IMR-90 (cell line): ENCODE data around the gene ACADM. TPM values are rescaled to one million over a fixed set of nuclear protein-coding genes. Genes with fewer than 3 reads are reported as not detected.

Experiments used
- ATAC-seq: fragments of 200-7000 bp; cut with Tn5 transposase; 2 replicates; pipeline ENCODE4 v1.9.1; 2020; ENCODE audit warnings: low read depth, mild to moderate bottlenecking, moderate library complexity
- BruUV-seq: library from RNA; stranded (reverse); fragments of 400-500 nt; replicated peaks from 2 replicates; lab custom pipeline; 2021; lab: Mats Ljungman, UMichigan
- CTCF ChIA-PET: fragments of 300-600 bp; formaldehyde crosslinking; extraction: SDS; loops from one replicate; lab custom pipeline; 2021; ENCODE audit warnings: antibody characterized with exemption; lab: Yijun Ruan, JAX
- POLR2A ChIA-PET: fragments of 300-600 bp; sonication (Branson Sonifier 250); formaldehyde crosslinking; loops from one replicate; lab custom pipeline; 2022; ENCODE audit warnings: antibody characterized with exemption; ENCODE audit not compliant: unreplicated experiment; lab: Charles Lee
- DNase-seq: peaks from one replicate; pipeline ENCODE4 v3.0.0; 2013
- H2AFZ ChIP-seq: replicated peaks from 2 replicates; pipeline ENCODE3; 2013; ENCODE audit warnings: low read length, mild to moderate bottlenecking; ENCODE audit not compliant: poor library complexity
- H2AK5ac ChIP-seq: 2 replicates; pipeline ENCODE4 v1.6.1; 2013; ENCODE audit warnings: low read depth, low read length, inconsistent platforms
- H2AK9ac ChIP-seq: replicated peaks from 2 replicates; pipeline ENCODE3; 2013; ENCODE audit warnings: mild to moderate bottlenecking, low read depth, low read length, moderate library complexity; ENCODE audit not compliant: poor library complexity
- H2BK120ac ChIP-seq: 2 replicates; pipeline ENCODE4 v1.6.1; 2013; ENCODE audit warnings: low read depth, low read length, inconsistent platforms
- H2BK15ac ChIP-seq: 3 replicates; pipeline ENCODE4 v1.6.1; 2013; ENCODE audit warnings: low read depth, low read length, inconsistent platforms
- H2BK20ac ChIP-seq: 2 replicates; pipeline ENCODE4 v1.6.1; 2013; ENCODE audit warnings: low read depth, mild to moderate bottlenecking, inconsistent platforms, low read length, moderate library complexity
- H2BK5ac ChIP-seq: 2 replicates; pipeline ENCODE4 v1.6.1; 2013; ENCODE audit warnings: mild to moderate bottlenecking, low read depth, low read length, inconsistent platforms; ENCODE audit not compliant: poor library complexity, severe bottlenecking
- H3K14ac ChIP-seq: replicated peaks from 2 replicates; pipeline ENCODE4 v1.6.1; 2013; ENCODE audit warnings: low read depth, low read length, inconsistent platforms
- H3K18ac ChIP-seq: 2 replicates; pipeline ENCODE4 v1.6.1; 2013; ENCODE audit warnings: low read depth, low read length, control low read depth
- H3K23ac ChIP-seq: 2 replicates; pipeline ENCODE4 v1.6.1; 2013; ENCODE audit warnings: low read depth, low read length, inconsistent platforms
- H3K27ac ChIP-seq: 2 replicates; pipeline ENCODE4 v1.5.1; 2013; ENCODE audit warnings: mild to moderate bottlenecking, control low read depth, low read length; ENCODE audit not compliant: insufficient read depth
- H3K27me3 ChIP-seq: 2 replicates; pipeline ENCODE4 v1.6.1; 2013; ENCODE audit warnings: low read length; ENCODE audit not compliant: control insufficient read depth, insufficient read depth
- H3K36me3 ChIP-seq: 2 replicates; pipeline ENCODE4 v1.6.1; 2013; ENCODE audit warnings: low read length, mixed read lengths; ENCODE audit not compliant: control insufficient read depth, insufficient read depth
- H3K4ac ChIP-seq: 2 replicates; pipeline ENCODE4 v1.6.1; 2013; ENCODE audit warnings: low read depth, low read length, inconsistent platforms
- H3K4me1 ChIP-seq: 2 replicates; pipeline ENCODE4 v1.6.1; 2013; ENCODE audit warnings: low read length, mixed read lengths; ENCODE audit not compliant: control insufficient read depth, insufficient read depth
- H3K4me2 ChIP-seq: 2 replicates; pipeline ENCODE4 v1.6.1; 2013; ENCODE audit warnings: low read depth, mild to moderate bottlenecking, control low read depth, low read length, moderate library complexity
- H3K4me3 ChIP-seq: 2 replicates; pipeline ENCODE4 v1.5.1; 2013; ENCODE audit warnings: low read depth, mild to moderate bottlenecking, control low read depth, low read length, moderate library complexity; ENCODE audit not compliant: insufficient read depth
- H3K56ac ChIP-seq: 2 replicates; pipeline ENCODE4 v1.6.1; 2013; ENCODE audit warnings: low read length, inconsistent platforms; ENCODE audit not compliant: insufficient read depth; ENCODE audit errors: extremely low read depth
- H3K79me1 ChIP-seq, 2 experiments: 2 replicates each; pipeline ENCODE4 v1.6.1; 2013; ENCODE audit warnings: low read length in 2 of 2, inconsistent platforms in 1 of 2, low read depth in 1 of 2
- H3K9ac ChIP-seq: 2 replicates; pipeline ENCODE4 v1.6.1; 2013; ENCODE audit warnings: low read depth, low read length, control low read depth
- H3K9me1 ChIP-seq: 2 replicates; pipeline ENCODE4 v1.6.1; 2013; ENCODE audit warnings: low read length, inconsistent platforms; ENCODE audit not compliant: insufficient read depth
- H3K9me3 ChIP-seq: 2 replicates; pipeline ENCODE4 v1.6.1; 2013; ENCODE audit warnings: low read length; ENCODE audit not compliant: control insufficient read depth, insufficient read depth
- H4K20me1 ChIP-seq: 2 replicates; pipeline ENCODE4 v1.6.1; 2013; ENCODE audit warnings: low read length, inconsistent platforms; ENCODE audit not compliant: insufficient read depth
- H4K5ac ChIP-seq: 2 replicates; pipeline ENCODE4 v1.6.1; 2013; ENCODE audit warnings: mild to moderate bottlenecking, low read depth, low read length, control low read depth
- H4K8ac ChIP-seq, 2 experiments: 2 replicates each; pipeline ENCODE4 v1.6.1; 2013; ENCODE audit warnings: low read depth in 2 of 2, low read length in 2 of 2, control low read depth in 1 of 2, inconsistent platforms in 1 of 2
- H4K91ac ChIP-seq: 2 replicates; pipeline ENCODE4 v1.6.1; 2013; ENCODE audit warnings: low read depth, low read length, inconsistent platforms; ENCODE audit not compliant: insufficient read depth
- BHLHE40 ChIP-seq: fragments of 150-350 bp; IDR thresholded peaks from 2 replicates; pipeline ENCODE4 v1.6.1; 2016; ENCODE audit warnings: mild to moderate bottlenecking, low read depth, low read length
- CHD1 ChIP-seq: IDR thresholded peaks from 2 replicates; pipeline ENCODE4 v1.6.1; 2012; ENCODE audit warnings: low read depth, low read length, improper control_type of control experiment
- CTCF ChIP-seq: conservative IDR thresholded peaks from 2 replicates; pipeline ENCODE4 v1.5.1; 2012; ENCODE audit warnings: mild to moderate bottlenecking, low read depth, low read length, improper control_type of control experiment
- ELK1 ChIP-seq: fragments of 150-350 bp; IDR thresholded peaks from 2 replicates; pipeline ENCODE4 v1.6.1; 2016; ENCODE audit warnings: low read depth, mild to moderate bottlenecking, low read length, moderate library complexity, borderline replicate concordance
- MAFK ChIP-seq: IDR thresholded peaks from 2 replicates; pipeline ENCODE4 v1.6.1; 2012; ENCODE audit warnings: low read depth, low read length, improper control_type of control experiment
- MAZ ChIP-seq: IDR thresholded peaks from 2 replicates; pipeline ENCODE4 v1.6.1; 2012; ENCODE audit warnings: low read depth, mild to moderate bottlenecking, low read length, improper control_type of control experiment, moderate library complexity, borderline replicate concordance
- MXI1 ChIP-seq: IDR thresholded peaks from 2 replicates; pipeline ENCODE4 v1.6.1; 2012; ENCODE audit warnings: low read depth, mild to moderate bottlenecking, low read length, moderate library complexity, borderline replicate concordance
- NFE2L2 ChIP-seq: fragments of 150-350 bp; IDR thresholded peaks from 2 replicates; pipeline ENCODE4 v1.6.1; 2016; ENCODE audit warnings: low read depth, mild to moderate bottlenecking, low read length
- POLR2A ChIP-seq: IDR thresholded peaks from 2 replicates; pipeline ENCODE4 v1.6.1; 2012; ENCODE audit warnings: mild to moderate bottlenecking, low read depth, low read length
- RFX5 ChIP-seq: IDR thresholded peaks from 2 replicates; pipeline ENCODE4 v1.8.0; 2012; ENCODE audit warnings: low read depth, mild to moderate bottlenecking, low read length, moderate library complexity
- SMC3 ChIP-seq: fragments of 150-350 bp; IDR thresholded peaks from 2 replicates; pipeline ENCODE4 v1.6.1; 2016; ENCODE audit warnings: low read depth, mild to moderate bottlenecking, antibody characterized with exemption, low read length, moderate library complexity
- USF2 ChIP-seq: fragments of 150-350 bp; IDR thresholded peaks from 2 replicates; pipeline ENCODE4 v1.6.1; 2017; ENCODE audit warnings: mild to moderate bottlenecking, antibody characterized with exemption, low read length, low read depth
- WGBS, 2 experiments: methylation state at CpG; one replicate each; pipeline versions ENCODE4 v1.1.5 to v1.1.7; 2013; ENCODE audit warnings: missing lambda C conversion rate in 2 of 2; ENCODE audit not compliant: insufficient read length in 1 of 2; ENCODE audit errors: extremely low coverage in 2 of 2; 5-methylcytosine and 5-hydroxymethylcytosine counted together
- dilution Hi-C: fragments of 300-500 bp; cut with HindIII; formaldehyde crosslinking; loops from one replicate; pipeline ENCODE4 v1.14.3; 2018; ENCODE audit warnings: low sequenced_read_pairs; ENCODE audit not compliant: unreplicated experiment
- in situ Hi-C: fragments of 300-500 bp; cut with MboI; formaldehyde crosslinking; loops from 3 replicates; pipeline ENCODE4 v1.14.3; 2019; ENCODE audit warnings: low sequenced_read_pairs, inconsistent platforms, mixed read lengths
- intact Hi-C: fragments of 100-400 bp; cut with micrococcal nuclease; formaldehyde crosslinking; loops from 2 replicates; pipeline ENCODE4 v1.10.0; 2022
- polyA plus RNA-seq, 3 experiments: library from polyadenylated mRNA; depleted of rRNA; stranded (reverse); fragments of >200 nt; gene quantifications; 2 replicates each; pipeline ENCODE4 v1.2.3, GENCODE V29; 2012; ENCODE audit warnings: low replicate concordance in 1 of 3
- total RNA-seq: library from RNA; depleted of rRNA; stranded (reverse); fragments of >200 nt; gene quantifications from 2 replicates; pipeline ENCODE4 v1.2.3, GENCODE V29; 2012

ACADM gene
- total and polyA plus RNA-seq, 2 of the 4 experiments (the other 2 are of a cell fraction), result 8.6 to 18.5 TPM

- H2AFZ ChIP-seq, result no peak overlapping the region
- no peak overlapping the region for H3K23ac ChIP-seq
- no peak overlapping the region for H3K18ac ChIP-seq
- no peak overlapping the region for H2BK5ac ChIP-seq
- H3K9me1 ChIP-seq, result 0 out of 2 replicates have a peak, but pooled peaks cover 4% of the 10 kb centered on the region
- no peak overlapping the region for H3K4ac ChIP-seq
- no peak overlapping the region for H3K4me3 ChIP-seq
- dilution Hi-C loops, result no loop called here
- in situ Hi-C loops, result loop anchor here (10.0 kb wide), 1 partner anchor 57 kb away; the partner anchor contains the start of gene RABGGTB
- 0 out of 2 replicates have a peak overlapping the region, but pooled peaks have one; percentile 1 for H2AK5ac ChIP-seq
- H2BK120ac ChIP-seq, result no peak overlapping the region
- H2BK15ac ChIP-seq, result no peak overlapping the region
- no peak for ATAC-seq
- H2BK20ac ChIP-seq, result no peak overlapping the region
- H3K56ac ChIP-seq, result no peak overlapping the region
- H4K91ac ChIP-seq, result no peak overlapping the region
- H3K79me1 ChIP-seq, result peaks cover 9 to 44% of the 10 kb centered on the region in 2 experiments; a peak in 3 of 4 replicates
- no peak overlapping the region for H2AK9ac ChIP-seq
- no peaks in the 10 kb centered on the region for H3K36me3 ChIP-seq
- H3K14ac ChIP-seq, result no peak overlapping the region
- no peak overlapping the region for H3K9ac ChIP-seq
- peak overlapping the region in 1 of 2 experiments; percentile 24; a peak in 1 of 4 replicates for H4K8ac ChIP-seq
- TF ChIP-seq MXI1, result no peak
- no peak for TF ChIP-seq SMC3
- no peak for TF ChIP-seq BHLHE40
- no peak for TF ChIP-seq ELK1
- TF ChIP-seq CTCF, result no peak
- TF ChIP-seq RFX5, result no peak
- TF ChIP-seq CHD1, result no peak
- TF ChIP-seq MAZ, result no peak
- no peak for TF ChIP-seq MAFK
- no peak for TF ChIP-seq NFE2L2
- no peak for TF ChIP-seq USF2
- TF ChIP-seq POLR2A, result no peak
- intact Hi-C loops, result no loop called here
- H3K4me2 ChIP-seq, result no peak overlapping the region
- no peaks in the 10 kb centered on the region for H3K9me3 ChIP-seq
- no TSS peak for BruUV-seq
- H3K4me1 ChIP-seq, result peaks cover 2% of the 10 kb centered on the region; the same call in 1 of the 2 replicates
- no peak overlapping the region for H3K27ac ChIP-seq
- no peaks in the 10 kb centered on the region; the same call in 1 of the 2 replicates for H4K20me1 ChIP-seq
- ChIA-PET CTCF (no interaction called here), POLR2A (no interaction called here)
- H4K5ac ChIP-seq, result no peak overlapping the region
- H3K27me3 ChIP-seq, result no peaks in the 10 kb centered on the region
- DNase-seq, result no peak
- WGBS, 2 experiments, result no CpG with 5 or more reads among the region's 3 CpGs
Measured at GRCh38 chr1:75727571-75727970, 3.1 kb downstream of the ACADM start.
